PC-9 (cell line): ENCODE data around the gene RNF8. TPM values are rescaled to one million over a fixed set of nuclear protein-coding genes. Genes with fewer than 3 reads are reported as not detected.
A peak's percentile ranks its signal among the peaks of the same experiment; 100 is the strongest.
"Not testable (repeated sequence)": the region's sequence is repeated elsewhere in the genome, so short reads cannot be mapped to it uniquely, and the experiment has no call there.

Source experiments
- BruUV-seq: library from RNA; stranded (reverse); fragments of 400-500 nt; replicated peaks from 2 replicates; lab custom pipeline; 2021; lab: Mats Ljungman, UMichigan
- CTCF ChIA-PET: fragments of 300-600 bp; sonication (Branson Sonifier 250); formaldehyde crosslinking; loops from one replicate; lab custom pipeline; 2022; ENCODE audit warnings: antibody characterized with exemption; lab: Charles Lee
- POLR2A ChIA-PET: fragments of 300-600 bp; sonication (Branson Sonifier 250); formaldehyde crosslinking; loops from one replicate; lab custom pipeline; 2022; ENCODE audit warnings: antibody characterized with exemption; ENCODE audit not compliant: unreplicated experiment; lab: Charles Lee
- DNase-seq, 2 experiments: peaks; one replicate each; pipeline versions ENCODE4 v3.0.0 to v3.0.0-alpha.2; 2015 to 2022; ENCODE audit warnings: mixed read lengths in 1 of 2
- H2AFZ ChIP-seq: fragments of 200-600 bp; sonication (generic); 2 replicates; pipeline ENCODE4 v1.8.1; 2017; ENCODE audit warnings: antibody characterized with exemption
- H3F3A ChIP-seq: fragments of 200-600 bp; sonication (generic); 2 replicates; pipeline ENCODE4 v1.8.1; 2017; ENCODE audit warnings: antibody characterized with exemption, mild to moderate bottlenecking, low read depth; ENCODE audit not compliant: insufficient read depth
- H3K27ac ChIP-seq: fragments of 200-600 bp; sonication (generic); 2 replicates; pipeline ENCODE4 v1.6.1; 2016; ENCODE audit warnings: mixed run types
- H3K27me3 ChIP-seq: fragments of 200-600 bp; sonication (generic); 2 replicates; pipeline ENCODE4 v1.6.1; 2016; ENCODE audit warnings: low read depth, mixed run types; ENCODE audit not compliant: insufficient read depth
- H3K36me3 ChIP-seq: fragments of 200-600 bp; sonication (generic); 2 replicates; pipeline ENCODE4 v1.6.1; 2016; ENCODE audit warnings: low read depth, mixed run types
- H3K4me1 ChIP-seq: fragments of 200-600 bp; sonication (generic); replicated peaks from 2 replicates; pipeline ENCODE4 v1.6.1; 2016; ENCODE audit warnings: mixed run types; ENCODE audit not compliant: insufficient read depth
- H3K4me2 ChIP-seq: fragments of 200-600 bp; sonication (generic); 2 replicates; pipeline ENCODE4 v1.6.1; 2017; ENCODE audit warnings: mixed run types
- H3K4me3 ChIP-seq: fragments of 200-600 bp; sonication (generic); 2 replicates; pipeline ENCODE4 v1.6.1; 2016; ENCODE audit warnings: mixed run types
- H3K79me2 ChIP-seq: fragments of 200-600 bp; sonication (generic); 2 replicates; pipeline ENCODE4 v1.6.1; 2017; ENCODE audit warnings: low read depth, mixed run types
- H3K9me2 ChIP-seq: fragments of 200-600 bp; sonication (generic); 2 replicates; pipeline ENCODE4 v1.8.1; 2017; ENCODE audit warnings: mild to moderate bottlenecking; ENCODE audit not compliant: insufficient read depth
- H3K9me3 ChIP-seq: fragments of 200-600 bp; sonication (generic); 2 replicates; pipeline ENCODE4 v1.8.1; 2016; ENCODE audit warnings: low read depth; ENCODE audit not compliant: insufficient read depth
- H4K20me1 ChIP-seq: fragments of 200-600 bp; sonication (generic); 2 replicates; pipeline ENCODE4 v1.8.1; 2017; ENCODE audit not compliant: insufficient read depth
- EZH2 ChIP-seq: fragments of 200-600 bp; sonication (generic); IDR thresholded peaks from 2 replicates; pipeline ENCODE4 v1.8.0; 2017; ENCODE audit warnings: antibody characterized with exemption, low read depth
- intact Hi-C: fragments of 100-400 bp; cut with micrococcal nuclease; formaldehyde crosslinking; loops from one replicate; pipeline ENCODE4 v1.10.0; 2022; ENCODE audit not compliant: unreplicated experiment
- total RNA-seq: library from RNA; stranded (reverse); gene quantifications from 2 replicates; pipeline ENCODE4 v1.2.3, GENCODE V29; 2021
- TF ChIP-seq, protein P1 (sequence below): fragments of 200-600 bp; sonication (generic); conservative IDR thresholded peaks from 2 replicates; pipeline ENCODE4 v1.6.1; 2017; ENCODE audit warnings: mixed run types, antibody characterized with exemption, mild to moderate bottlenecking, moderate library complexity

Gene RNF8
- total RNA-seq, 1 experiment from 2014 or later = 17.5 TPM

DNA sequence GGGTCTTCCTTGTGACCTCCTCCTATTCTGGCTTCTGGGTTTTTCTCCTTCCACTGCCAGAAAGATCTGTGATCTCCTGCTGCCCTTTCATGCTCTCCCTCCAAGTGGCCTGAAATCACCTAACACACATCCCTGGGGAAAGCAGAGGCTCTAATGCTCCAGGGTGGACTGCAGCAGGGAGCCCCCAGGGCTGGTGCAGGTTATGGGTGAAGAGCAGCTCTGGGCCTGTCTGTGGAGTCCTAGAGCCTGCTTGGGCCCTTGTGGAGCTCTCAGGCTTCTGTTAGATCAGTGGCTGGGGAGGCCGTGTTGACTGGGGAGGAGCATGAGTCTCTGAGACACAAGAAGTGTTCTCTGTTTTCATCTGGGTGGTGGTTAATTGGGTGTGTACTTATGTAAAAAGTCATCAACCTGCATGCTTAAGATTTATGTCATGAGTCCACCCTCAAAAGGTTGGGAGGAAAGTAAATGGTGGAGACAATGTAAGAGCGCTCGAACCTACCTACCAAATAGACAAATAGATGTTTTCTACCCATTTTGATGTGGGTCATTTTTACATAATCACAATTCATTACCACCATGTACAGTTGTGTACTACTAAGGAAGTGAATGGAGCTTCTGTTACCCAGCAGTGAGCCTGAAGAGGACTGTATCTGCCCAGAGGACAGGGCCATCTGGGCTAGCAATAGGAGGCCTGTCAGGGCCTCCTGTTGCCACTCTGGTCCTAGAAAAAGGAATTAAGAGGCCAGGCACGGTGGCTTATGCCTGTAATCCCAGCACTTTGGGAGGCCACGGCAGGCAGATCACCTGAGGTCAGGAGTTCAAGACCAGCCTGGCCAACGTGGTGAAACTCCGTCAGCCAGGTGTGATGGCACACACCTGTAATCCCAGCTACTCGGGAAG lies 32.0 kb upstream of the RNF8 start:
- ChIA-PET POLR2A (no interaction called here), CTCF (no interaction called here)
- Histone ChIP-seq H3K9me2 (no peaks in the 10 kb centered on the region), H3K4me1 (peaks cover 20% of the 10 kb centered on the region), H3K27ac (no peak overlapping the region), H2AFZ (no peak overlapping the region), H4K20me1 (no peaks in the 10 kb centered on the region), H3K9me3 (no peaks in the 10 kb centered on the region), H3F3A (peaks cover 17% of the 10 kb centered on the region; the same call in 1 of the 2 replicates), H3K36me3 (peaks cover 21% of the 10 kb centered on the region; the same call in 1 of the 2 replicates), H3K4me3 (no peak overlapping the region), H3K79me2 (no peaks in the 10 kb centered on the region), H3K27me3 (no peaks in the 10 kb centered on the region), H3K4me2 (no peak overlapping the region)
- no TSS peak for BruUV-seq
- DNase-seq = no peak
- intact Hi-C loops = no loop called here
- TF ChIP-seq, protein P1, sequence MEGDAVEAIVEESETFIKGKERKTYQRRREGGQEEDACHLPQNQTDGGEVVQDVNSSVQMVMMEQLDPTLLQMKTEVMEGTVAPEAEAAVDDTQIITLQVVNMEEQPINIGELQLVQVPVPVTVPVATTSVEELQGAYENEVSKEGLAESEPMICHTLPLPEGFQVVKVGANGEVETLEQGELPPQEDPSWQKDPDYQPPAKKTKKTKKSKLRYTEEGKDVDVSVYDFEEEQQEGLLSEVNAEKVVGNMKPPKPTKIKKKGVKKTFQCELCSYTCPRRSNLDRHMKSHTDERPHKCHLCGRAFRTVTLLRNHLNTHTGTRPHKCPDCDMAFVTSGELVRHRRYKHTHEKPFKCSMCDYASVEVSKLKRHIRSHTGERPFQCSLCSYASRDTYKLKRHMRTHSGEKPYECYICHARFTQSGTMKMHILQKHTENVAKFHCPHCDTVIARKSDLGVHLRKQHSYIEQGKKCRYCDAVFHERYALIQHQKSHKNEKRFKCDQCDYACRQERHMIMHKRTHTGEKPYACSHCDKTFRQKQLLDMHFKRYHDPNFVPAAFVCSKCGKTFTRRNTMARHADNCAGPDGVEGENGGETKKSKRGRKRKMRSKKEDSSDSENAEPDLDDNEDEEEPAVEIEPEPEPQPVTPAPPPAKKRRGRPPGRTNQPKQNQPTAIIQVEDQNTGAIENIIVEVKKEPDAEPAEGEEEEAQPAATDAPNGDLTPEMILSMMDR = no peak
- no peak for TF ChIP-seq EZH2

DNA sequence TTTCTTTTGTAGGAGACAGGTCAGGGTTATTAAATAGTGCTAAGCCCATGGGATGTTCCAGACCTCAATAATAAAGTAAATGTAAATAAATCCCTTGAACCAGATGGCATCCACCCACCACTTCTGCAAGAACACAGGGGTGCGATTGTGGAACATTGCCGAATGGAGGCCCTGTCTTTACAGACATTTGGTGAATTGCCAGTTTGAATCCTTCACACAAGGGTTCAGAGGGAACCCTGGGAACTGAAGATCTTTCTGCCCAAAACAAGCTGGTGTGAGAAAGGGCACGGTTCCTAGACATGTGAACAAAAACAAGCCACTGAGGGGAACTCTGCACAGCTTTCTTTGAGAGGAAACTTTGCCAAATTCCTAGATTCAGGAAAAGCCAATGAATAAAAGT lies 30.2 kb upstream of the RNF8 start:
- POLR2A ChIA-PET = interaction anchor here (0.7 kb wide), 1 partner anchor 449 kb away, joined by 3 read pairs; the partner anchor contains the start of gene PPIL1
- TF ChIP-seq, protein P1 = no peak
- no peak for TF ChIP-seq EZH2
- no TSS peak for BruUV-seq
- no peaks in the 10 kb centered on the region for H3K27me3 ChIP-seq
- H3K4me3 ChIP-seq = no peak overlapping the region
- no peaks in the 10 kb centered on the region for H3K9me2 ChIP-seq
- no peaks in the 10 kb centered on the region for H3K79me2 ChIP-seq
- peaks cover 5% of the 10 kb centered on the region; the same call in 1 of the 2 replicates for H3K36me3 ChIP-seq
- DNase-seq = no peak
- intact Hi-C loops = no loop called here
- H4K20me1 ChIP-seq = no peaks in the 10 kb centered on the region
- H3K4me2 ChIP-seq = no peak overlapping the region
- H3F3A ChIP-seq = peaks cover 17% of the 10 kb centered on the region; the same call in 1 of the 2 replicates
- CTCF ChIA-PET = no interaction called here
- no peak overlapping the region for H2AFZ ChIP-seq
- no peak overlapping the region for H3K27ac ChIP-seq
- peaks cover 20% of the 10 kb centered on the region for H3K4me1 ChIP-seq
- no peaks in the 10 kb centered on the region for H3K9me3 ChIP-seq

DNA sequence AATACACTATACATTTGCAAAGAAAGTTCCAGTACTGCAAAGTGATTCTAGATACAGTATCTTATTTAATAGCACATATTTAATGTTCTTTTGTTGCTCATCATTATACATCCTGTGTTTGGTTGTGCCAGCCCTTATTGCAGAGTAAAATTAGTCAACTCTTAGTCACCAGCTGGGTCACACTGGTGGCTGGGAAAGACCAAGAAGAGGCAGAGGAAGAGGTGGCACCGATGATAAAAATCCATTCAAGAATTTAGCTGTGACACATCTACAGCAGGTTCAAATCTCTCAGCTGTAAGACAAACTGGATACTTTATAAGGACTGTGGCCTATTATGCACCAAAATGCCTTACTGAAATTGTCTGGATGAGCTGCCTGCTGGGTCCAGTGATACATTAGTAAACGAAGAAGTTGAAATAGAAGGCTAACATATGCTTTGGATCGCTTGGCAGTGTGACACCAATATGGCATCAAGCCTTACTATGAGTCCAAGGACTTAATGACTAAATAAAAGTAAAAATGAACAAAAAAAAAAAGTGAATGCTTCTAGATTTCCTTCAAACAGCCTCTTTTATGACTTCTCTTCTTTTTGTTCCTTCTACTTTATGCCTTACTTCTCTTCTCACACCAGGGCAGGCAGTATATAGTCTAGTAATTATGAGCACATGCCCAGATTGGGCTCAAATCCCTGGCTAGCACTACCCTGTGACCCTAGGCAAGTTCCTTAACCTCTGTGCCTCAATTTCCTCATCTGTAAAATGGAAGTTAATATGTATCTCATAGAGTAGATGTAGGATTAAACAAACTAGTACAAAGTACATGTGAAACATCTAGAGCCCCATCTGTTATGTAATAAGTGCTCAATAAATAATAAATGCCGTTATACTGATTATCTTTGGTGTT lies 29.4 kb upstream of the RNF8 start:
- no TSS peak for BruUV-seq
- H2AFZ ChIP-seq = no peak overlapping the region
- TF ChIP-seq EZH2 = no peak
- TF ChIP-seq, protein P1 = no peak
- H3K27me3 ChIP-seq = no peaks in the 10 kb centered on the region
- H3K27ac ChIP-seq = 0 out of 2 replicates have a peak overlapping the region, but pooled peaks have one; percentile 4
- peaks cover 5% of the 10 kb centered on the region; the same call in 1 of the 2 replicates for H3K36me3 ChIP-seq
- H3K4me1 ChIP-seq = peaks cover 13% of the 10 kb centered on the region
- POLR2A ChIA-PET = interaction anchor here (0.6 to 0.7 kb wide), 2 partner anchors 89 to 450 kb away, joined by 3 read pairs; partner anchors contain the start of gene PPIL1
- H3K79me2 ChIP-seq = no peaks in the 10 kb centered on the region
- no peaks in the 10 kb centered on the region for H4K20me1 ChIP-seq
- intact Hi-C loops = no loop called here
- H3K4me3 ChIP-seq = no peak overlapping the region
- no peaks in the 10 kb centered on the region for H3K9me2 ChIP-seq
- CTCF ChIA-PET = interaction anchor here (0.6 to 0.7 kb wide), 5 partner anchors 14 to 742 kb away, joined by 3 to 9 read pairs (median 4); no protein-coding TSS in a partner anchor
- H3K4me2 ChIP-seq = no peak overlapping the region
- DNase-seq = peak in 1 of 2 experiments; percentile 72
- peaks cover 12% of the 10 kb centered on the region; the same call in 1 of the 2 replicates for H3F3A ChIP-seq
- H3K9me3 ChIP-seq = no peaks in the 10 kb centered on the region

DNA sequence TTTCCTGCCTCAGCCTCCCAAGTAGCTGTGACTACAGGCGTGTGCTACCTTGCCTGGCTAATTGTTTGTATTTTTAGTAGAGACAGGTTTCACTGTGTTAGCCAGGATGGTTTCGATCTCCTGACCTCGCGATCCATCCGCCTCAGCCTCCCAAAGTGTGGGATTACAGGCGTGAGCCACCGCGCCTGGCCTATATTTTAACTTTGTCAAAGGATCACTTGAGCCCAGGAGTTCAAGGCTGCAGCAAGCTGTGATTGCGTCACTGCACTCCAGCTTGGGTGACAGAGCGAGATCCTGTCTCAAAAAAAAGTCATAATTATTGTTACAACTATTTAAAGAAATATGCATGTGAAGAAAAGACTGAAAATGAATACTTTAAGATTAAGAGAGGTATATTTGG lies 23.4 kb upstream of the RNF8 start:
- H3K79me2 ChIP-seq, DNase-seq, H3F3A ChIP-seq, H3K27me3 ChIP-seq, H4K20me1 ChIP-seq, H2AFZ ChIP-seq, POLR2A ChIA-PET, H3K4me1 ChIP-seq, H3K9me3 ChIP-seq, BruUV-seq, CTCF ChIA-PET, H3K27ac ChIP-seq, H3K4me3 ChIP-seq, intact Hi-C loops, H3K4me2 ChIP-seq, H3K9me2 ChIP-seq, H3K36me3 ChIP-seq: not testable (repeated sequence)
